HCT116 (cell line): ENCODE results near the gene EPS8. TPM values are rescaled to one million over a fixed set of nuclear protein-coding genes. Genes with fewer than 3 reads are reported as not detected.

Experiments used
- ATAC-seq: fragments of 200-7000 bp; cut with Tn5 transposase; 2 replicates; pipeline ENCODE4 v1.9.1; 2020; ENCODE audit warnings: mild to moderate bottlenecking, moderate library complexity
- BruUV-seq: library from RNA; stranded (reverse); fragments of 400-500 nt; replicated peaks from 2 replicates; lab custom pipeline; 2021; lab: Mats Ljungman, UMichigan
- CTCF ChIA-PET: fragments of 300-600 bp; sonication (Branson Sonifier 250); formaldehyde crosslinking; loops from one replicate; lab custom pipeline; 2021; ENCODE audit warnings: antibody characterized with exemption; lab: Charles Lee
- POLR2A ChIA-PET: fragments of 300-600, 350-600 bp; sonication (Branson Sonifier 250); formaldehyde crosslinking; loops from one replicate; lab custom pipeline; 2021; ENCODE audit warnings: antibody characterized with exemption; lab: Charles Lee
- RAD21 ChIA-PET, 2 experiments: fragments of 300-600 bp; sonication (Branson Sonifier 250); formaldehyde crosslinking; loops; one replicate each; lab custom pipeline; 2023; ENCODE audit warnings: low total read pairs in 2 of 2; ENCODE audit not compliant: uncharacterized antibody in 2 of 2, unreplicated experiment in 2 of 2, low non-redundant PET in 1 of 2; lab: Charles Lee
- DNase-seq: peaks from one replicate; pipeline ENCODE4 v3.0.0-alpha.2; 2010; ENCODE audit warnings: low read depth, low spot score
- H2AFZ ChIP-seq: fragments of 200-600 bp; shearing (Covaris generic), sonication (generic); 2 replicates; pipeline ENCODE4 v1.6.1; 2017; ENCODE audit warnings: low read depth, mixed run types, mixed read lengths, antibody characterized with exemption, low read length; ENCODE audit not compliant: poor library complexity, severe bottlenecking
- H3K27ac ChIP-seq: 2 replicates; pipeline ENCODE4 v1.5.1; 2012; ENCODE audit warnings: low read depth, low read length
- H3K27me3 ChIP-seq: fragments of 200-600 bp; sonication (generic); 2 replicates; pipeline ENCODE4 v1.6.1; 2016; ENCODE audit warnings: mixed run types, low read length, mixed read lengths; ENCODE audit not compliant: insufficient read depth
- H3K36me3 ChIP-seq, 2 experiments: fragments of 200-500 bp in 1 of 2; fragments of 200-600 bp in 1 of 2; sonication (Bioruptor generic) in 1 of 2; sonication (generic) in 1 of 2; 2 replicates each; pipeline versions ENCODE4 v1.5.1 to v1.6.1; 2014 to 2016; ENCODE audit warnings: low read length in 2 of 2, inconsistent platforms in 1 of 2, mixed read lengths in 1 of 2, mixed run types in 1 of 2; ENCODE audit not compliant: insufficient read depth in 2 of 2, control insufficient read depth in 1 of 2
- H3K4me1 ChIP-seq, 2 experiments: fragments of 200-600 bp in 1 of 2; sonication (generic) in 1 of 2; 2 replicates each; pipeline versions ENCODE4 v1.5.1 to v1.6.1; 2012 to 2017; ENCODE audit warnings: low read length in 2 of 2, inconsistent platforms in 1 of 2, mild to moderate bottlenecking in 1 of 2, mixed read lengths in 1 of 2, mixed run types in 1 of 2, moderate library complexity in 1 of 2; ENCODE audit not compliant: insufficient read depth in 2 of 2, control insufficient read depth in 1 of 2
- H3K4me2 ChIP-seq: fragments of 200-600 bp; sonication (generic); 2 replicates; pipeline ENCODE4 v1.6.1; 2017; ENCODE audit warnings: mixed run types, low read length, mixed read lengths
- H3K4me3 ChIP-seq, 2 experiments: fragments of 200-600 bp in 1 of 2; sonication (generic) in 1 of 2; replicated peaks in 1 of 2; 2 replicates each; pipeline ENCODE4 v1.5.1; 2011 to 2016; ENCODE audit warnings: low read length in 2 of 2, control low read depth in 1 of 2, low read depth in 1 of 2, mild to moderate bottlenecking in 1 of 2, mixed read lengths in 1 of 2, mixed run types in 1 of 2
- H3K79me2 ChIP-seq: fragments of 200-600 bp; sonication (generic); 2 replicates; pipeline ENCODE4 v1.6.1; 2017; ENCODE audit warnings: mild to moderate bottlenecking, mixed run types, low read length, moderate library complexity, mixed read lengths; ENCODE audit not compliant: insufficient read depth
- H3K9ac ChIP-seq: fragments of 200-600 bp; sonication (generic); 2 replicates; pipeline ENCODE4 v1.6.1; 2016; ENCODE audit warnings: low read length, mixed read lengths
- H3K9me2 ChIP-seq: fragments of 200-600 bp; sonication (generic), shearing (Covaris generic); 2 replicates; pipeline ENCODE4 v1.6.1; 2017; ENCODE audit warnings: mixed run types, mild to moderate bottlenecking, moderate library complexity; ENCODE audit not compliant: insufficient read depth
- H3K9me3 ChIP-seq, 2 experiments: fragments of 200-500 bp in 1 of 2; fragments of 200-600 bp in 1 of 2; sonication (Bioruptor generic) in 1 of 2; sonication (generic) in 1 of 2; 2 replicates each; pipeline ENCODE4 v1.6.1; 2014 to 2017; ENCODE audit warnings: low read length in 2 of 2, mixed read lengths in 2 of 2, inconsistent platforms in 1 of 2, low read depth in 1 of 2, mild to moderate bottlenecking in 1 of 2, mixed run types in 1 of 2, moderate library complexity in 1 of 2; ENCODE audit not compliant: control insufficient read depth in 1 of 2, insufficient read depth in 1 of 2
- H4K20me1 ChIP-seq: fragments of 200-600 bp; sonication (generic), shearing (Covaris generic); 2 replicates; pipeline ENCODE4 v1.6.1; 2017; ENCODE audit warnings: mixed run types, mild to moderate bottlenecking, moderate library complexity; ENCODE audit not compliant: insufficient read depth
- ELF1 ChIP-seq: IDR thresholded peaks from 2 replicates; pipeline ENCODE4 v1.6.1; 2012; ENCODE audit warnings: low read depth, borderline replicate concordance
- EZH2phosphoT487 ChIP-seq: fragments of 200-600 bp; IDR thresholded peaks from 2 replicates; pipeline ENCODE4 v1.6.1; 2018; ENCODE audit warnings: antibody characterized with exemption, borderline replicate concordance
- JUND ChIP-seq: IDR thresholded peaks from 2 replicates; pipeline ENCODE4 v1.6.1; 2012
- POLR2AphosphoS5 ChIP-seq: IDR thresholded peaks from 2 replicates; pipeline ENCODE4 v1.6.1; 2011; ENCODE audit warnings: mild to moderate bottlenecking, low read depth, low read length, moderate library complexity
- RAD21 ChIP-seq: IDR thresholded peaks from 2 replicates; pipeline ENCODE4 v1.6.1; 2012; ENCODE audit warnings: low read depth, mild to moderate bottlenecking
- SP1 ChIP-seq: IDR thresholded peaks from 2 replicates; pipeline ENCODE4 v1.6.1; 2012; ENCODE audit warnings: low read depth
- TCF7L2 ChIP-seq: IDR thresholded peaks from 2 replicates; pipeline ENCODE4 v1.7.0; 2011; ENCODE audit warnings: borderline replicate concordance, inconsistent platforms; ENCODE audit not compliant: insufficient read depth, insufficient read length; ENCODE audit errors: extremely low read depth
- YY1 ChIP-seq: IDR thresholded peaks from 2 replicates; pipeline ENCODE4 v1.6.1; 2011; ENCODE audit warnings: low read length, low read depth, moderate library complexity, mild to moderate bottlenecking; ENCODE audit not compliant: insufficient replicate concordance; ENCODE audit errors: extremely low read depth
- ZFX ChIP-seq: fragments of 450-650 bp; IDR thresholded peaks from 2 replicates; pipeline ENCODE4 v1.6.1; 2017
- intact Hi-C: fragments of 100-400 bp; cut with micrococcal nuclease; formaldehyde crosslinking; loops from 2 replicates; pipeline ENCODE4 v1.10.0; 2022
- total RNA-seq: library from RNA; stranded (reverse); gene quantifications from one replicate; pipeline ENCODE4 v1.2.1, GENCODE V29; 2021; ENCODE audit not compliant: unreplicated experiment
- TF ChIP-seq, protein P1 (sequence below): IDR thresholded peaks from 2 replicates; pipeline ENCODE4 v1.6.1; 2012
- TF ChIP-seq, protein P2 (sequence below): IDR thresholded peaks from 2 replicates; pipeline ENCODE4 v1.6.1; 2011; ENCODE audit warnings: mild to moderate bottlenecking, low read length, moderate library complexity; ENCODE audit not compliant: insufficient replicate concordance; ENCODE audit errors: extremely low read depth

The EPS8 gene
- total RNA-seq, 1 experiment from 2014 or later, result 49.9 TPM

DNA sequence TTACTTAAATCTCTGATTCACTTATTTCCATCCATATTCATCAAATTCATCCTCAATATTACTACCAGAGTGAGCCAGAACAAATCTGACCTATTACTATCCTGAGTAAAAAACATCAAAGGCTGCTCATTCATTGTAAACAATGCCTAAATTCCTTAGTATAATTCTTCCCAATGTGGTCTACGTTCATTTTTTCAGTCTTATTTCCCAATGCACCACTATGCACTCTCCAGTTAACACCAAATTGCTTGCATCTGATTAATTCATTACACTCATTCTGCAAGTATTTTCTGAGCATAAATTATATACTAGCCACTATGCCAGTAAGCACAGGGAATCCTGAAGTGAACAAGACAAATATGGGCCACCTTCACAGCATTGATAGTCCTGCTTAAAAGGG is 110.0 kb downstream of the EPS8 start:
- no peaks in the 10 kb centered on the region for H3K9me3 ChIP-seq
- no peak overlapping the region for H2AFZ ChIP-seq
- no peak for TF ChIP-seq ELF1
- TF ChIP-seq EZH2phosphoT487, result no peak
- TF ChIP-seq, protein P1, sequence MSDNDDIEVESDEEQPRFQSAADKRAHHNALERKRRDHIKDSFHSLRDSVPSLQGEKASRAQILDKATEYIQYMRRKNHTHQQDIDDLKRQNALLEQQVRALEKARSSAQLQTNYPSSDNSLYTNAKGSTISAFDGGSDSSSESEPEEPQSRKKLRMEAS, result no peak
- no peak for TF ChIP-seq ZFX
- no peak for TF ChIP-seq RAD21
- no peak for TF ChIP-seq TCF7L2
- no peak for TF ChIP-seq JUND
- TF ChIP-seq SP1, result no peak
- no peak for TF ChIP-seq YY1
- TF ChIP-seq, protein P2, sequence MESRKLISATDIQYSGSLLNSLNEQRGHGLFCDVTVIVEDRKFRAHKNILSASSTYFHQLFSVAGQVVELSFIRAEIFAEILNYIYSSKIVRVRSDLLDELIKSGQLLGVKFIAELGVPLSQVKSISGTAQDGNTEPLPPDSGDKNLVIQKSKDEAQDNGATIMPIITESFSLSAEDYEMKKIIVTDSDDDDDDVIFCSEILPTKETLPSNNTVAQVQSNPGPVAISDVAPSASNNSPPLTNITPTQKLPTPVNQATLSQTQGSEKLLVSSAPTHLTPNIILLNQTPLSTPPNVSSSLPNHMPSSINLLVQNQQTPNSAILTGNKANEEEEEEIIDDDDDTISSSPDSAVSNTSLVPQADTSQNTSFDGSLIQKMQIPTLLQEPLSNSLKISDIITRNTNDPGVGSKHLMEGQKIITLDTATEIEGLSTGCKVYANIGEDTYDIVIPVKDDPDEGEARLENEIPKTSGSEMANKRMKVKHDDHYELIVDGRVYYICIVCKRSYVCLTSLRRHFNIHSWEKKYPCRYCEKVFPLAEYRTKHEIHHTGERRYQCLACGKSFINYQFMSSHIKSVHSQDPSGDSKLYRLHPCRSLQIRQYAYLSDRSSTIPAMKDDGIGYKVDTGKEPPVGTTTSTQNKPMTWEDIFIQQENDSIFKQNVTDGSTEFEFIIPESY, result no peak
- no peak for TF ChIP-seq POLR2AphosphoS5
- TF ChIP-seq, all 23 proteins: peak for 0
- intact Hi-C loops, result no loop called here
- Histone ChIP-seq H3K79me2 (peaks cover 17% of the 10 kb centered on the region), H4K20me1 (no peaks in the 10 kb centered on the region), H3K27me3 (no peaks in the 10 kb centered on the region), H3K27ac (no peak overlapping the region), H3K9ac (no peak overlapping the region), H3K4me1 (peaks cover 36 to 60% of the 10 kb centered on the region in 2 experiments), H3K9me2 (no peaks in the 10 kb centered on the region), H3K4me3 (no peak overlapping the region), H3K36me3 (no peaks in the 10 kb centered on the region), H3K4me2 (peak overlapping the region; percentile 11; the same call in 1 of the 2 replicates)
- DNase-seq (no peak), ATAC-seq (no peak)
- POLR2A ChIA-PET, result interaction anchor here (2.0 kb wide), 1 partner anchor 10 kb away, joined by 9 read pairs; no protein-coding TSS in a partner anchor
- BruUV-seq, result TSS peak; percentile 25
- CTCF ChIA-PET, result no interaction called here
- RAD21 ChIA-PET, result no interaction called here
